Activated CD8-positive, alpha-beta memory T cell treated with anti-CD3 and anti-CD28 coated beads for 4 hours (primary cell): ENCODE measurements around the gene TNRC6A.
"Not testable (repeated sequence)": the region's sequence is repeated elsewhere in the genome, so short reads cannot be mapped to it uniquely, and the experiment has no call there.

Source experiments
- DNase-seq, 2 donors: peaks; one replicate each; pipeline ENCODE4 v3.0.0-alpha.2; 2020; ENCODE audit warnings: low read depth in 2 of 2

TNRC6A gene

GRCh38 chr16:24728011-24728410, 1.4 kb upstream of the TNRC6A start:
- no peak for DNase-seq

GRCh38 chr16:24728891-24729242, 584 bp upstream of the TNRC6A start:
- DNase-seq: peak in 1 of 2 donors; percentile 2

- peak in 1 of 2 donors; percentile 4 for DNase-seq
Observed at GRCh38 chr16:24729951-24730815, 732 bp downstream of the TNRC6A start.

GRCh38 chr16:24730914-24731313, 1.5 kb downstream of the TNRC6A start:
- DNase-seq: no peak

GRCh38 chr16:24731722-24732419, 2.4 kb downstream of the TNRC6A start:
- DNase-seq: no peak

GRCh38 chr16:24734382-24734781, 4.9 kb downstream of the TNRC6A start:
- DNase-seq: no peak

- DNase-seq: no peak
Observed at GRCh38 chr16:24736758-24737157, 7.3 kb downstream of the TNRC6A start.

- no peak for DNase-seq
Observed at GRCh38 chr16:24737391-24737871, 8.0 kb downstream of the TNRC6A start.

- DNase-seq: no peak
Observed at GRCh38 chr16:24737916-24738594, 8.6 kb downstream of the TNRC6A start.

- DNase-seq: no peak
Observed at GRCh38 chr16:24738895-24739294, 9.4 kb downstream of the TNRC6A start.

- no peak for DNase-seq
Observed at GRCh38 chr16:24741862-24742261, 12.4 kb downstream of the TNRC6A start.

- DNase-seq: not testable (repeated sequence)
Observed at GRCh38 chr16:24742610-24743009, 13.2 kb downstream of the TNRC6A start.

- no peak for DNase-seq
Observed at GRCh38 chr16:24745391-24745790, 15.9 kb downstream of the TNRC6A start.

- no peak for DNase-seq
Observed at GRCh38 chr16:24745791-24746190, 16.3 kb downstream of the TNRC6A start.

- DNase-seq: no peak
Observed at GRCh38 chr16:24747441-24747840, 18.0 kb downstream of the TNRC6A start.

GRCh38 chr16:24748242-24748641, 18.8 kb downstream of the TNRC6A start:
- no peak for DNase-seq

GRCh38 chr16:24749310-24749709, 19.9 kb downstream of the TNRC6A start:
- DNase-seq: no peak

- not testable (repeated sequence) for DNase-seq
Observed at GRCh38 chr16:24749872-24750271, 20.4 kb downstream of the TNRC6A start.

GRCh38 chr16:24753000-24753399, 23.5 kb downstream of the TNRC6A start:
- no peak for DNase-seq

GRCh38 chr16:24753437-24753836, 24.0 kb downstream of the TNRC6A start:
- peak in 1 of 2 donors; percentile 2 for DNase-seq

GRCh38 chr16:24754543-24754942, 25.1 kb downstream of the TNRC6A start:
- no peak for DNase-seq

GRCh38 chr16:24755201-24755874, 25.9 kb downstream of the TNRC6A start:
- DNase-seq: no peak
